ENCODE data around the gene VMO1. TPM values are rescaled to one million over a fixed set of nuclear protein-coding genes. Genes with fewer than 3 reads are reported as not detected.

Gene VMO1
- polyA plus RNA-seq, 3 donors = 0.54 to 2.1 (median 0.79) TPM

- no peaks in the 10 kb centered on the region for H3K36me3 ChIP-seq (replicated peaks in 1 of 2; ENCODE audit: control insufficient read depth in 1 of 2, insufficient read depth in 2 of 2, low read length in 2 of 2)
- no peak for TF ChIP-seq CTCF (IDR thresholded peaks at IDR 0.05)
- Mint-ChIP-seq H3K9me3 (peaks cover 0 to 19% (median 8%) of the 10 kb centered on the region in 7 donors), H3K27ac (peak overlapping the region in 2 of 7 donors; percentile 10 to 73), H3K4me3 (peak overlapping the region in 1 of 2 donors; percentile 73), H3K27me3 (ENCODE audit: low read depth in 3 of 3) (peaks cover 54 to 80% (median 57%) of the 10 kb centered on the region in 3 donors), H3K36me3 (peaks cover 22 to 24% of the 10 kb centered on the region in 2 donors), H3K4me1 (peaks cover 36% of the 10 kb centered on the region)
- H2AFZ ChIP-seq (ENCODE audit: insufficient read depth, low read depth, low read length, poor library complexity, severe bottlenecking) = no peak overlapping the region
- H3K9ac ChIP-seq (ENCODE audit: insufficient read depth, low read length, poor library complexity, severe bottlenecking) = no peak overlapping the region
- no peaks in the 10 kb centered on the region for H3K9me3 ChIP-seq (replicated peaks in 1 of 2; ENCODE audit: control insufficient read depth in 1 of 2, insufficient read depth in 1 of 2, low read length in 2 of 2)
- H3K79me2 ChIP-seq (ENCODE audit: insufficient read depth, low read length) = no peaks in the 10 kb centered on the region
- peaks cover 10 to 63% of the 10 kb centered on the region in 2 donors for H3K27me3 ChIP-seq (ENCODE audit: control insufficient read depth in 2 of 2, insufficient read depth in 2 of 2, low read length in 2 of 2)
- peaks cover 29 to 44% of the 10 kb centered on the region in 2 donors for H3K4me1 ChIP-seq (ENCODE audit: control insufficient read depth in 1 of 2, insufficient read depth in 2 of 2, low read length in 2 of 2)
- no peak overlapping the region for H3K4me2 ChIP-seq (replicated peaks; ENCODE audit: extremely low read depth, low read length, poor library complexity, severe bottlenecking)
- H3K4me3 ChIP-seq (replicated peaks in 1 of 3; ENCODE audit: low read depth in 2 of 3, low read length in 3 of 3) = no peak overlapping the region
- no peak for DNase-seq
- intact Hi-C loops (cut with micrococcal nuclease) = loop anchor here in 1 of 2 donors (5.0 kb wide), 1 partner anchor 36 kb away; no protein-coding TSS in a partner anchor
- 100% methylated on average over 2 of the region's 8 CpGs for WGBS (ENCODE audit: insufficient coverage)
- no peaks in the 10 kb centered on the region for H4K20me1 ChIP-seq (ENCODE audit: insufficient read depth, low read length)
- H3K27ac ChIP-seq (ENCODE audit: low read depth in 1 of 2, low read length in 2 of 2) = no peak overlapping the region
These were observed 44.6 kb downstream of the VMO1 start for GRCh38 chr17:4741544-4741943.

GRCh38 chr17:4740584-4740983, 45.6 kb downstream of the VMO1 start:
- Histone ChIP-seq H3K27ac (ENCODE audit: low read depth in 1 of 2, low read length in 2 of 2) (no peak overlapping the region), H3K9ac (ENCODE audit: insufficient read depth, low read length, poor library complexity, severe bottlenecking) (no peak overlapping the region), H3K4me1 (ENCODE audit: control insufficient read depth in 1 of 2, insufficient read depth in 2 of 2, low read length in 2 of 2) (peaks cover 38 to 48% of the 10 kb centered on the region in 2 donors), H2AFZ (ENCODE audit: insufficient read depth, low read depth, low read length, poor library complexity, severe bottlenecking) (no peak overlapping the region), H3K79me2 (ENCODE audit: insufficient read depth, low read length) (no peaks in the 10 kb centered on the region), H3K9me3 (replicated peaks in 1 of 2; ENCODE audit: control insufficient read depth in 1 of 2, insufficient read depth in 1 of 2, low read length in 2 of 2) (no peaks in the 10 kb centered on the region), H3K4me2 (replicated peaks; ENCODE audit: extremely low read depth, low read length, poor library complexity, severe bottlenecking) (peak overlapping the region; percentile 71), H3K36me3 (replicated peaks in 1 of 2; ENCODE audit: control insufficient read depth in 1 of 2, insufficient read depth in 2 of 2, low read length in 2 of 2) (no peaks in the 10 kb centered on the region), H3K4me3 (replicated peaks in 1 of 3; ENCODE audit: low read depth in 2 of 3, low read length in 3 of 3) (peak overlapping the region in 1 of 3 experiments; percentile 78), H4K20me1 (ENCODE audit: insufficient read depth, low read length) (no peaks in the 10 kb centered on the region), H3K27me3 (ENCODE audit: control insufficient read depth in 2 of 2, insufficient read depth in 2 of 2, low read length in 2 of 2) (peaks cover 10 to 63% of the 10 kb centered on the region in 2 donors)
- peak overlapping the region in 4 of 7 donors; percentile 54 to 86 (median 78) for H3K27ac Mint-ChIP-seq
- no peak for TF ChIP-seq CTCF (IDR thresholded peaks at IDR 0.05)
- peaks cover 31 to 33% of the 10 kb centered on the region in 2 donors for H3K36me3 Mint-ChIP-seq
- peaks cover 52 to 72% (median 56%) of the 10 kb centered on the region in 3 donors for H3K27me3 Mint-ChIP-seq (ENCODE audit: low read depth in 3 of 3)
- H3K9me3 Mint-ChIP-seq = peaks cover 0 to 18% (median 8%) of the 10 kb centered on the region in 7 donors
- peaks cover 42% of the 10 kb centered on the region for H3K4me1 Mint-ChIP-seq
- intact Hi-C loops (cut with micrococcal nuclease) = loop anchor here in 1 of 2 donors (5.0 kb wide), 1 partner anchor 37 kb away; no protein-coding TSS in a partner anchor
- WGBS (ENCODE audit: insufficient coverage) = 98% methylated on average over 5 of the region's 8 CpGs
- no peak for DNase-seq
- peak overlapping the region; percentile 85 to 89 for H3K4me3 Mint-ChIP-seq
